GM12872 (cell line): Measurements from ENCODE around the gene MTR.
A peak's percentile ranks its signal among the peaks of the same experiment; 100 is the strongest.

Experiments used
- CTCF ChIP-seq: IDR thresholded peaks from 3 replicates; pipeline ENCODE4 v1.5.1; 2011; ENCODE audit warnings: low read depth, mild to moderate bottlenecking, low read length, moderate library complexity; ENCODE audit not compliant: insufficient read depth

The MTR gene

GRCh38 chr1:236774926-236775325, 20.2 kb upstream of the MTR start:
- TF ChIP-seq CTCF, result peak; percentile 28; the same call in 1 of the 3 replicates

- TF ChIP-seq CTCF, result no peak
Measured at GRCh38 chr1:236779312-236779711, 15.8 kb upstream of the MTR start.

GRCh38 chr1:236785477-236785876, 9.6 kb upstream of the MTR start:
- TF ChIP-seq CTCF, result no peak

GRCh38 chr1:236786453-236786852, 8.6 kb upstream of the MTR start:
- no peak for TF ChIP-seq CTCF

GRCh38 chr1:236794585-236795034, 482 bp upstream of the MTR start:
- no peak for TF ChIP-seq CTCF

- no peak for TF ChIP-seq CTCF
Measured at GRCh38 chr1:236795757-236796667, 920 bp downstream of the MTR start.

- no peak for TF ChIP-seq CTCF
Measured at GRCh38 chr1:236799001-236799400, 3.9 kb downstream of the MTR start.
